ENCODE data around the gene BTBD9.

BTBD9 gene

GRCh38 chr6:38119516-38119915, 520.2 kb downstream of the BTBD9 start:
- TF ChIP-seq CTCF (IDR thresholded peaks at IDR 0.05; ENCODE audit: insufficient read depth, low read length, missing control alignments): no peak

GRCh38 chr6:38118791-38119365, 520.9 kb downstream of the BTBD9 start:
- CTCF ChIA-PET: no interaction called here
- POLR2A ChIA-PET: no interaction called here
- DNase-seq (ENCODE audit: low read depth, low spot score): no peak
- no peak overlapping the region for H3K4me3 ChIP-seq (ENCODE audit: low read depth, low read length)
- no peak for TF ChIP-seq CTCF (IDR thresholded peaks at IDR 0.05; ENCODE audit: insufficient read depth, low read length, missing control alignments)

More at GRCh38 chr6:38119516-38119915, 520.2 kb downstream of the BTBD9 start:
- no peak for DNase-seq (ENCODE audit: low read depth, low spot score)
- POLR2A ChIA-PET: no interaction called here
- CTCF ChIA-PET: no interaction called here
- no peak overlapping the region for H3K4me3 ChIP-seq (ENCODE audit: low read depth, low read length)

Measured in AG04449 (cell line).